IMR-90 (cell line): Measurements from ENCODE around the gene GLIS1. TPM values are rescaled to one million over a fixed set of nuclear protein-coding genes. Genes with fewer than 3 reads are reported as not detected.

Source experiments
- ATAC-seq: fragments of 200-7000 bp; cut with Tn5 transposase; 2 replicates; pipeline ENCODE4 v1.9.1; 2020; ENCODE audit warnings: low read depth, mild to moderate bottlenecking, moderate library complexity
- BruUV-seq: library from RNA; stranded (reverse); fragments of 400-500 nt; replicated peaks from 2 replicates; lab custom pipeline; 2021; lab: Mats Ljungman, UMichigan
- CTCF ChIA-PET: fragments of 300-600 bp; formaldehyde crosslinking; extraction: SDS; loops from one replicate; lab custom pipeline; 2021; ENCODE audit warnings: antibody characterized with exemption; lab: Yijun Ruan, JAX
- POLR2A ChIA-PET: fragments of 300-600 bp; sonication (Branson Sonifier 250); formaldehyde crosslinking; loops from one replicate; lab custom pipeline; 2022; ENCODE audit warnings: antibody characterized with exemption; ENCODE audit not compliant: unreplicated experiment; lab: Charles Lee
- DNase-seq: peaks from one replicate; pipeline ENCODE4 v3.0.0; 2013
- H2AFZ ChIP-seq: replicated peaks from 2 replicates; pipeline ENCODE3; 2013; ENCODE audit warnings: low read length, mild to moderate bottlenecking; ENCODE audit not compliant: poor library complexity
- H2AK5ac ChIP-seq: 2 replicates; pipeline ENCODE4 v1.6.1; 2013; ENCODE audit warnings: low read depth, low read length, inconsistent platforms
- H2AK9ac ChIP-seq: replicated peaks from 2 replicates; pipeline ENCODE3; 2013; ENCODE audit warnings: mild to moderate bottlenecking, low read depth, low read length, moderate library complexity; ENCODE audit not compliant: poor library complexity
- H2BK120ac ChIP-seq: 2 replicates; pipeline ENCODE4 v1.6.1; 2013; ENCODE audit warnings: low read depth, low read length, inconsistent platforms
- H2BK15ac ChIP-seq: 3 replicates; pipeline ENCODE4 v1.6.1; 2013; ENCODE audit warnings: low read depth, low read length, inconsistent platforms
- H2BK20ac ChIP-seq: 2 replicates; pipeline ENCODE4 v1.6.1; 2013; ENCODE audit warnings: low read depth, mild to moderate bottlenecking, inconsistent platforms, low read length, moderate library complexity
- H2BK5ac ChIP-seq: 2 replicates; pipeline ENCODE4 v1.6.1; 2013; ENCODE audit warnings: mild to moderate bottlenecking, low read depth, low read length, inconsistent platforms; ENCODE audit not compliant: poor library complexity, severe bottlenecking
- H3K14ac ChIP-seq: replicated peaks from 2 replicates; pipeline ENCODE4 v1.6.1; 2013; ENCODE audit warnings: low read depth, low read length, inconsistent platforms
- H3K18ac ChIP-seq: 2 replicates; pipeline ENCODE4 v1.6.1; 2013; ENCODE audit warnings: low read depth, low read length, control low read depth
- H3K23ac ChIP-seq: 2 replicates; pipeline ENCODE4 v1.6.1; 2013; ENCODE audit warnings: low read depth, low read length, inconsistent platforms
- H3K27ac ChIP-seq: 2 replicates; pipeline ENCODE4 v1.5.1; 2013; ENCODE audit warnings: mild to moderate bottlenecking, control low read depth, low read length; ENCODE audit not compliant: insufficient read depth
- H3K27me3 ChIP-seq: 2 replicates; pipeline ENCODE4 v1.6.1; 2013; ENCODE audit warnings: low read length; ENCODE audit not compliant: control insufficient read depth, insufficient read depth
- H3K36me3 ChIP-seq: 2 replicates; pipeline ENCODE4 v1.6.1; 2013; ENCODE audit warnings: low read length, mixed read lengths; ENCODE audit not compliant: control insufficient read depth, insufficient read depth
- H3K4ac ChIP-seq: 2 replicates; pipeline ENCODE4 v1.6.1; 2013; ENCODE audit warnings: low read depth, low read length, inconsistent platforms
- H3K4me1 ChIP-seq: 2 replicates; pipeline ENCODE4 v1.6.1; 2013; ENCODE audit warnings: low read length, mixed read lengths; ENCODE audit not compliant: control insufficient read depth, insufficient read depth
- H3K4me2 ChIP-seq: 2 replicates; pipeline ENCODE4 v1.6.1; 2013; ENCODE audit warnings: low read depth, mild to moderate bottlenecking, control low read depth, low read length, moderate library complexity
- H3K4me3 ChIP-seq: 2 replicates; pipeline ENCODE4 v1.5.1; 2013; ENCODE audit warnings: low read depth, mild to moderate bottlenecking, control low read depth, low read length, moderate library complexity; ENCODE audit not compliant: insufficient read depth
- H3K56ac ChIP-seq: 2 replicates; pipeline ENCODE4 v1.6.1; 2013; ENCODE audit warnings: low read length, inconsistent platforms; ENCODE audit not compliant: insufficient read depth; ENCODE audit errors: extremely low read depth
- H3K79me1 ChIP-seq, 2 experiments: 2 replicates each; pipeline ENCODE4 v1.6.1; 2013; ENCODE audit warnings: low read length in 2 of 2, inconsistent platforms in 1 of 2, low read depth in 1 of 2
- H3K9ac ChIP-seq: 2 replicates; pipeline ENCODE4 v1.6.1; 2013; ENCODE audit warnings: low read depth, low read length, control low read depth
- H3K9me1 ChIP-seq: 2 replicates; pipeline ENCODE4 v1.6.1; 2013; ENCODE audit warnings: low read length, inconsistent platforms; ENCODE audit not compliant: insufficient read depth
- H3K9me3 ChIP-seq: 2 replicates; pipeline ENCODE4 v1.6.1; 2013; ENCODE audit warnings: low read length; ENCODE audit not compliant: control insufficient read depth, insufficient read depth
- H4K20me1 ChIP-seq: 2 replicates; pipeline ENCODE4 v1.6.1; 2013; ENCODE audit warnings: low read length, inconsistent platforms; ENCODE audit not compliant: insufficient read depth
- H4K5ac ChIP-seq: 2 replicates; pipeline ENCODE4 v1.6.1; 2013; ENCODE audit warnings: mild to moderate bottlenecking, low read depth, low read length, control low read depth
- H4K8ac ChIP-seq, 2 experiments: 2 replicates each; pipeline ENCODE4 v1.6.1; 2013; ENCODE audit warnings: low read depth in 2 of 2, low read length in 2 of 2, control low read depth in 1 of 2, inconsistent platforms in 1 of 2
- H4K91ac ChIP-seq: 2 replicates; pipeline ENCODE4 v1.6.1; 2013; ENCODE audit warnings: low read depth, low read length, inconsistent platforms; ENCODE audit not compliant: insufficient read depth
- BHLHE40 ChIP-seq: fragments of 150-350 bp; IDR thresholded peaks from 2 replicates; pipeline ENCODE4 v1.6.1; 2016; ENCODE audit warnings: mild to moderate bottlenecking, low read depth, low read length
- FOS ChIP-seq: fragments of 150-350 bp; IDR thresholded peaks from 2 replicates; pipeline ENCODE4 v1.6.1; 2016; ENCODE audit warnings: low read depth, low read length
- MAFK ChIP-seq: IDR thresholded peaks from 2 replicates; pipeline ENCODE4 v1.6.1; 2012; ENCODE audit warnings: low read depth, low read length, improper control_type of control experiment
- MXI1 ChIP-seq: IDR thresholded peaks from 2 replicates; pipeline ENCODE4 v1.6.1; 2012; ENCODE audit warnings: low read depth, mild to moderate bottlenecking, low read length, moderate library complexity, borderline replicate concordance
- NFE2L2 ChIP-seq: fragments of 150-350 bp; IDR thresholded peaks from 2 replicates; pipeline ENCODE4 v1.6.1; 2016; ENCODE audit warnings: low read depth, mild to moderate bottlenecking, low read length
- RAD21 ChIP-seq: IDR thresholded peaks from 2 replicates; pipeline ENCODE4 v1.6.1; 2012; ENCODE audit warnings: low read length, improper control_type of control experiment
- RCOR1 ChIP-seq: IDR thresholded peaks from 2 replicates; pipeline ENCODE4 v1.6.1; 2012; ENCODE audit warnings: mild to moderate bottlenecking, low read length, improper control_type of control experiment; ENCODE audit not compliant: insufficient replicate concordance
- RFX5 ChIP-seq: IDR thresholded peaks from 2 replicates; pipeline ENCODE4 v1.8.0; 2012; ENCODE audit warnings: low read depth, mild to moderate bottlenecking, low read length, moderate library complexity
- SMC3 ChIP-seq: fragments of 150-350 bp; IDR thresholded peaks from 2 replicates; pipeline ENCODE4 v1.6.1; 2016; ENCODE audit warnings: low read depth, mild to moderate bottlenecking, antibody characterized with exemption, low read length, moderate library complexity
- WGBS, 2 experiments: methylation state at CpG; one replicate each; pipeline versions ENCODE4 v1.1.5 to v1.1.7; 2013; ENCODE audit warnings: missing lambda C conversion rate in 2 of 2; ENCODE audit not compliant: insufficient read length in 1 of 2; ENCODE audit errors: extremely low coverage in 2 of 2; 5-methylcytosine and 5-hydroxymethylcytosine counted together
- dilution Hi-C: fragments of 300-500 bp; cut with HindIII; formaldehyde crosslinking; loops from one replicate; pipeline ENCODE4 v1.14.3; 2018; ENCODE audit warnings: low sequenced_read_pairs; ENCODE audit not compliant: unreplicated experiment
- in situ Hi-C: fragments of 300-500 bp; cut with MboI; formaldehyde crosslinking; loops from 3 replicates; pipeline ENCODE4 v1.14.3; 2019; ENCODE audit warnings: low sequenced_read_pairs, inconsistent platforms, mixed read lengths
- intact Hi-C: fragments of 100-400 bp; cut with micrococcal nuclease; formaldehyde crosslinking; loops from 2 replicates; pipeline ENCODE4 v1.10.0; 2022
- polyA plus RNA-seq, 3 experiments: library from polyadenylated mRNA; depleted of rRNA; stranded (reverse); fragments of >200 nt; gene quantifications; 2 replicates each; pipeline ENCODE4 v1.2.3, GENCODE V29; 2012; ENCODE audit warnings: low replicate concordance in 1 of 3
- total RNA-seq: library from RNA; depleted of rRNA; stranded (reverse); fragments of >200 nt; gene quantifications from 2 replicates; pipeline ENCODE4 v1.2.3, GENCODE V29; 2012
- TF ChIP-seq, protein P1 (sequence below): fragments of 150-350 bp; IDR thresholded peaks from 2 replicates; pipeline ENCODE4 v1.6.1; 2017; ENCODE audit warnings: mild to moderate bottlenecking, antibody characterized with exemption, low read length, low read depth
- TF ChIP-seq, protein P2 (sequence below): conservative IDR thresholded peaks from 2 replicates; pipeline ENCODE4 v1.5.1; 2012; ENCODE audit warnings: mild to moderate bottlenecking, low read depth, low read length, improper control_type of control experiment

The GLIS1 gene
- total and polyA plus RNA-seq, 2 of the 4 experiments (the other 2 are of a cell fraction): 0.18 to 2.3 TPM

DNA sequence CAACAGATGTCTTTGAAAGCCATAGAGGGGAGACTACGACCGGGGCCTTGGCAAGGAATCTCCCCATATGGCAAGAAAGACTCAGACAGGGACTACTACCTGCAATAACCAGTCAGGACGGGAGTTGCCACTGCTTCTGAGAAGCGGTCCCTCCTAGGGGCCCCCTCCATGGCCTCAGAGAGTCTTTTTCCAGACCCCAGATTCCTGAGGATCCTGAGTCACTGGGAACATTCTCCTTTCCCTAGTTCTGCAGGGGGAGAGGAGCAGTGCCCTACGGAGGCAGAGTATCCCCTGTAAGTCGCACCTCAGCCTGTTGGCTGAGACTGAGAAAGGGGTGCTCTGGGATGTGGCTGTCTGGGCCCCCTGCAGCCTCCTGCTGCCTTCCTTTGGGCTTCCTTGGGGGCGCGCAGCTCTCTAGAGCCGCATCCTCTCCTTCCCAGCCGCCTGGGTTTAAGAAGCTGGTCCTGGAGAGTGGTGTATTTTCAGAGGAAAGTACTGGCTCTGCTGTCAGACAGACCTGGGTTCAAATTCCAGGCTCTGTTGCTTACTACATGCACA, 7.8 kb downstream of the GLIS1 start (continued):
- TF ChIP-seq SMC3: no peak

DNA sequence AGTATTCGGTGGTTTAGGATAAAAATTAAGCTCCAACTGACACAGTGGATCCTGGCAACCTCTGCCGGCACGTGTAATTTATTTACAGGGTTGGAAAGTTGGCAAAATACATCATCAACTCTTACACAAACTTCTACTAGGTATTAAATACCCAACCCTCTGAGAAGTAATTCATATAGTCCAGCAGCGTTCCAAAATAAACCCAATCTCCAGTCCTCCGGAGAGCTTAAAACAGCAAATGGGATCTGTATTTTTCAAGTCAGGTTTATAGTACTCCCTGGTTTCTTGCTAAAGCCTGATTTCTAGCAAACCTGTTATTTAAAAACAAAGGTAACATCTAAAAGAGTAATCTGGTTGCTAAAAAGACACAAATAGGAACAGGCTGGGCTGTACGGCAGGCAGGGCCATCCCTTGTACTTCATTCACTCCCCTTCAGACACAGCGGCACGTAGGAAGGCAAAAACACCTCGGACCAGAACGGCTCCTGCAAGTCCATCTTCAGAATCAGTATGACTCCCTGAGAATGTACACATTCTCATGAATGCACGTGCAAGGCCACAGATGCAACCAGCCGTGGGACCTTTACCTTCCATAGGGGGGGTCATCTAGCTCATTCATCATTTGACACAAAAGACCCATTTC, 8.6 kb downstream of the GLIS1 start:
- POLR2A ChIA-PET: no interaction called here
- Histone ChIP-seq H4K5ac (no peak overlapping the region), H3K56ac (no peak overlapping the region), H4K20me1 (0 out of 2 replicates have a peak, but pooled peaks cover 4% of the 10 kb centered on the region), H2AK5ac (0 out of 2 replicates have a peak overlapping the region, but pooled peaks have one; percentile 11), H4K8ac (no peak overlapping the region), H2BK5ac (no peak overlapping the region), H2AFZ (no peak overlapping the region), H3K4me1 (peaks cover 27% of the 10 kb centered on the region), H3K27me3 (no peaks in the 10 kb centered on the region), H3K9me3 (no peaks in the 10 kb centered on the region), H3K79me1 (peaks cover 24 to 61% of the 10 kb centered on the region in 2 experiments), H3K4me2 (no peak overlapping the region), H2AK9ac (no peak overlapping the region), H3K23ac (no peak overlapping the region), H3K27ac (no peak overlapping the region), H3K9me1 (peaks cover 23% of the 10 kb centered on the region; the same call in 1 of the 2 replicates), H3K18ac (no peak overlapping the region), H3K14ac (no peak overlapping the region), H2BK20ac (0 out of 2 replicates have a peak overlapping the region, but pooled peaks have one; percentile 38), H2BK15ac (peak overlapping the region; percentile 26; the same call in 1 of the 3 replicates), H3K36me3 (peaks cover 2% of the 10 kb centered on the region; the same call in 1 of the 2 replicates), H3K4me3 (no peak overlapping the region), H2BK120ac (no peak overlapping the region), H3K4ac (no peak overlapping the region), H3K9ac (no peak overlapping the region), H4K91ac (peak overlapping the region; percentile 52)
- 92% methylated on average over 4 of the region's 12 CpGs; no CpG with 5 or more reads in 1 of the 2 experiments for WGBS, 2 experiments
- no peak for DNase-seq
- in situ Hi-C loops (no loop called here), intact Hi-C loops (loop anchor here (5.0 kb wide), 1 partner anchor 43 kb away; no protein-coding TSS in a partner anchor), dilution Hi-C loops (no loop called here)
- CTCF ChIA-PET: no interaction called here
- no TSS peak for BruUV-seq
- no peak for ATAC-seq
- TF ChIP-seq FOS (no peak), RFX5 (no peak), MAFK (no peak), SMC3 (no peak), MXI1 (no peak), RCOR1 (no peak), BHLHE40 (no peak), NFE2L2 (no peak), RAD21 (no peak)
- TF ChIP-seq, protein P1, sequence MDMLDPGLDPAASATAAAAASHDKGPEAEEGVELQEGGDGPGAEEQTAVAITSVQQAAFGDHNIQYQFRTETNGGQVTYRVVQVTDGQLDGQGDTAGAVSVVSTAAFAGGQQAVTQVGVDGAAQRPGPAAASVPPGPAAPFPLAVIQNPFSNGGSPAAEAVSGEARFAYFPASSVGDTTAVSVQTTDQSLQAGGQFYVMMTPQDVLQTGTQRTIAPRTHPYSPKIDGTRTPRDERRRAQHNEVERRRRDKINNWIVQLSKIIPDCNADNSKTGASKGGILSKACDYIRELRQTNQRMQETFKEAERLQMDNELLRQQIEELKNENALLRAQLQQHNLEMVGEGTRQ: no peak
- TF ChIP-seq, protein P2, sequence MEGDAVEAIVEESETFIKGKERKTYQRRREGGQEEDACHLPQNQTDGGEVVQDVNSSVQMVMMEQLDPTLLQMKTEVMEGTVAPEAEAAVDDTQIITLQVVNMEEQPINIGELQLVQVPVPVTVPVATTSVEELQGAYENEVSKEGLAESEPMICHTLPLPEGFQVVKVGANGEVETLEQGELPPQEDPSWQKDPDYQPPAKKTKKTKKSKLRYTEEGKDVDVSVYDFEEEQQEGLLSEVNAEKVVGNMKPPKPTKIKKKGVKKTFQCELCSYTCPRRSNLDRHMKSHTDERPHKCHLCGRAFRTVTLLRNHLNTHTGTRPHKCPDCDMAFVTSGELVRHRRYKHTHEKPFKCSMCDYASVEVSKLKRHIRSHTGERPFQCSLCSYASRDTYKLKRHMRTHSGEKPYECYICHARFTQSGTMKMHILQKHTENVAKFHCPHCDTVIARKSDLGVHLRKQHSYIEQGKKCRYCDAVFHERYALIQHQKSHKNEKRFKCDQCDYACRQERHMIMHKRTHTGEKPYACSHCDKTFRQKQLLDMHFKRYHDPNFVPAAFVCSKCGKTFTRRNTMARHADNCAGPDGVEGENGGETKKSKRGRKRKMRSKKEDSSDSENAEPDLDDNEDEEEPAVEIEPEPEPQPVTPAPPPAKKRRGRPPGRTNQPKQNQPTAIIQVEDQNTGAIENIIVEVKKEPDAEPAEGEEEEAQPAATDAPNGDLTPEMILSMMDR: no peak
